ENCODE data around the gene ERN1. TPM values are rescaled to one million over a fixed set of nuclear protein-coding genes. Genes with fewer than 3 reads are reported as not detected.

The ERN1 gene
- total and polyA plus RNA-seq, 2 donors (not counting 3 experiments of a cell fraction or from before 2014, with no cell fraction given): 9.1 to 21.5 TPM

DNA sequence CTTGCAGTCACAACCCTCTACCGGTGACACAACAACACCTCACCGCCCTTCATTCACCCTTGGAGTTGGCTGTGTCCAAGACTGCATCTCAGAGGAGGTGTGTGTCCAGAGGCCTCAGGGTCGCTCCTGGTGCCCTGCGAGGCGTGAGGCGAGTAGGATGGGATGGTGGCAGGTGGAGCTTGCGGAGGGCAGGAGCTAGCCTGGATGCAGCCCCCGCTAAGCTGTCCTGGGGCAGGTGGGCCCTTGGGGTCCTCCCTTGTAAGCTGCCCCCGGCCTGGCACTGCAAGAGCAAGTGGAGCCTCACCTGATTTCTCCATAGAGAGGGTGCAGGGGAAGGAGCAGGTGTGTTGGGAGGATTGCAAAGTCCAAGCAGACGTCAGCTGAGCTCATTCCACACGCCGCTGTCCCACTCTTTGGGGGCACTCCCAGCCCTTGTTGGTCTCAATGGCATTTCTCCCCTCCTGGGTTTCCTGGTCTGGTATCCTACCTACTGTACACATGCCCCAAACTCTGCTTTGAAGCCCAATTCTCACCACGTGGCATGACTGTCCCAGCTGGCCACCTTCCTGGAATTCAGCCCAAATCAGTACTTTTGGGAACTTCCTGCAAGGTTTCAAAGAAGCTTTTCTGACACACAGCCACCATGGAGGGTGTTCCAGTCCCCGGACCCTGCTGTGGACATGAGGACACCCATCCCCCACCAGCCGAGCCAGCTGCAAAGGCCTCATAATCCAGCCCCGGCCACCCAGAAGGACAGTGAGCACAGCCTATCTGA, 91.4 kb downstream of the ERN1 start:
- Histone ChIP-seq H3K27me3 (ENCODE audit: control insufficient read depth in 2 of 2, insufficient read depth in 2 of 2, low read length in 2 of 2) (no peaks in the 10 kb centered on the region), H3K9ac (replicated peaks; ENCODE audit: extremely low read depth, insufficient read depth, low read length) (no peak overlapping the region), H3K9me3 (replicated peaks; ENCODE audit: control insufficient read depth, insufficient read depth, low read length) (no peaks in the 10 kb centered on the region), H3K79me2 (ENCODE audit: control insufficient read depth, insufficient read depth, low read length) (no peaks in the 10 kb centered on the region), H3K27ac (ENCODE audit: insufficient read depth, low read depth, low read length) (no peak overlapping the region), H2AFZ (ENCODE audit: low read depth, low read length) (no peak overlapping the region), H3K4me1 (ENCODE audit: control insufficient read depth, extremely low read depth, insufficient read depth, low read length) (no peaks in the 10 kb centered on the region), H4K20me1 (replicated peaks; ENCODE audit: control insufficient read depth, extremely low read depth, insufficient read depth, low read length) (no peaks in the 10 kb centered on the region), H3K9me1 (replicated peaks; ENCODE audit: control insufficient read depth, extremely low read depth, insufficient read depth, low read length) (no peaks in the 10 kb centered on the region), H3K36me3 (ENCODE audit: control insufficient read depth in 2 of 2, extremely low read depth in 1 of 2, insufficient read depth in 2 of 2, low read length in 2 of 2) (peaks cover 0 to 6% of the 10 kb centered on the region in 2 experiments), H3K4me2 (ENCODE audit: insufficient read depth, low read length) (no peak overlapping the region), H3K4me3 (replicated peaks in 1 of 3; ENCODE audit: insufficient read depth in 1 of 3, low read depth in 1 of 3, low read length in 3 of 3) (no peak overlapping the region)
- intact Hi-C loops (cut with micrococcal nuclease): no loop called here
- DNase-seq (ENCODE audit: low read depth, low spot score) (no peak), FAIRE-seq (no peak)
- ChIA-PET CTCF (interaction anchor here (0.8 to 2.1 kb wide), 5 partner anchors 10 to 95 kb away, joined by 4 to 15 read pairs (median 8); no protein-coding TSS in a partner anchor), POLR2A (no interaction called here)
- dilution Hi-C loops (cut with MboI; ENCODE audit: extremely low pct_ligation_motif_present, low sequenced_read_pairs): loop anchor here (25.0 kb wide), 1 partner anchor 99 kb away; the partner anchor contains the start of gene ERN1
- no TSS peak for BruUV-seq (replicated peaks)
- TF ChIP-seq POLR2A (IDR thresholded peaks at IDR 0.05; ENCODE audit: low read depth, low read length) (no peak), GATA2 (IDR thresholded peaks at IDR 0.05; ENCODE audit: insufficient read depth, insufficient read length, low read depth, low read length) (no peak)

DNA sequence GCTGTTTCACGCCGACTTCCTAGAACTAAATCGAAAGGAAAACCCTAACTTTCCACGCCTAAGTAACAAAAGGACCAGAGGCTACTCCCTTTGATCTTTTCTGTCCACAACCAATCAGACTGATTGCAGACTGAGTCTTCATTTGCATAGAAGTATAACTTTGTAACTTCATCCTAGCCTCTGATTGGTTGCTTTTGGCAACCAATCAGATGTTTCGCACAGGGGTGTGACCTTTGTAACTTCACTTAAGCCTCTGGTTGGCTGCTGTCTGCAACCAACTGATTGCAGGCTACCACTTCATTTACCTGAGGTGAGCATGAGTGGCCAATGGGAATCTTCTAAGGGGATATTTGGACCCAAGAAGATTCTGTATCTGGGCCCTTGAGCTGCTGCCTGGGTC, 92.1 kb downstream of the ERN1 start:
- H4K20me1 ChIP-seq (replicated peaks; ENCODE audit: control insufficient read depth, extremely low read depth, insufficient read depth, low read length): no peaks in the 10 kb centered on the region
- no peaks in the 10 kb centered on the region for H3K9me3 ChIP-seq (replicated peaks; ENCODE audit: control insufficient read depth, insufficient read depth, low read length)
- no peak overlapping the region for H3K9ac ChIP-seq (replicated peaks; ENCODE audit: extremely low read depth, insufficient read depth, low read length)
- no peaks in the 10 kb centered on the region for H3K27me3 ChIP-seq (ENCODE audit: control insufficient read depth in 2 of 2, insufficient read depth in 2 of 2, low read length in 2 of 2)
- ChIA-PET CTCF (interaction anchor here (1.8 to 2.1 kb wide), 2 partner anchors 26 to 96 kb away, joined by 8 to 10 read pairs; no protein-coding TSS in a partner anchor), POLR2A (no interaction called here)
- H3K9me1 ChIP-seq (replicated peaks; ENCODE audit: control insufficient read depth, extremely low read depth, insufficient read depth, low read length): no peaks in the 10 kb centered on the region
- dilution Hi-C loops (cut with MboI; ENCODE audit: extremely low pct_ligation_motif_present, low sequenced_read_pairs): loop anchor here (25.0 kb wide), 1 partner anchor 99 kb away; the partner anchor contains the start of gene ERN1
- no peak for TF ChIP-seq FOS (IDR thresholded peaks at IDR 0.05; ENCODE audit: borderline replicate concordance, insufficient read depth, low read length)
- no peak for TF ChIP-seq JUN (IDR thresholded peaks at IDR 0.05; ENCODE audit: borderline replicate concordance, insufficient read depth, insufficient read length, low read depth)
- no peak for TF ChIP-seq GATA2 (IDR thresholded peaks at IDR 0.05; ENCODE audit: insufficient read depth, insufficient read length, low read depth, low read length)
- no peak overlapping the region for H3K4me2 ChIP-seq (ENCODE audit: insufficient read depth, low read length)
- DNase-seq (ENCODE audit: low read depth, low spot score): no peak
- no peaks in the 10 kb centered on the region for H3K4me1 ChIP-seq (ENCODE audit: control insufficient read depth, extremely low read depth, insufficient read depth, low read length)
- intact Hi-C loops (cut with micrococcal nuclease): no loop called here
- H3K79me2 ChIP-seq (ENCODE audit: control insufficient read depth, insufficient read depth, low read length): no peaks in the 10 kb centered on the region
- no peak for FAIRE-seq
- H3K4me3 ChIP-seq (replicated peaks in 1 of 3; ENCODE audit: insufficient read depth in 1 of 3, low read depth in 1 of 3, low read length in 3 of 3): no peak overlapping the region
- no peak overlapping the region for H2AFZ ChIP-seq (ENCODE audit: low read depth, low read length)
- peaks cover 0 to 3% of the 10 kb centered on the region in 2 experiments for H3K36me3 ChIP-seq (ENCODE audit: control insufficient read depth in 2 of 2, extremely low read depth in 1 of 2, insufficient read depth in 2 of 2, low read length in 2 of 2)
- H3K27ac ChIP-seq (ENCODE audit: insufficient read depth, low read depth, low read length): no peak overlapping the region
- BruUV-seq (replicated peaks): no TSS peak
